GM10248 (cell line): ENCODE data around the gene PDE4B.

Experiments used
- CTCF ChIA-PET: fragments of 300-600 bp; sonication (Branson Sonifier 250); formaldehyde crosslinking; extraction: SDS; loops from one replicate; lab custom pipeline; 2021; ENCODE audit warnings: antibody characterized with exemption; lab: Yijun Ruan, JAX
- POLR2A ChIA-PET: fragments of 350-650 bp; sonication (Branson Sonifier 250); formaldehyde crosslinking; extraction: SDS; loops from one replicate; lab custom pipeline; 2020; ENCODE audit warnings: antibody characterized with exemption; lab: Yijun Ruan, JAX
- DNase-seq: peaks from one replicate; pipeline ENCODE4 v3.0.0; 2012; ENCODE audit errors: extremely low spot score
- TF ChIP-seq, protein P1 (sequence below): IDR thresholded peaks from 2 replicates; pipeline ENCODE4 v1.5.1; 2012; ENCODE audit warnings: mild to moderate bottlenecking, low read depth; ENCODE audit errors: extremely low read depth, missing control alignments, control extremely low read depth

PDE4B gene

DNA sequence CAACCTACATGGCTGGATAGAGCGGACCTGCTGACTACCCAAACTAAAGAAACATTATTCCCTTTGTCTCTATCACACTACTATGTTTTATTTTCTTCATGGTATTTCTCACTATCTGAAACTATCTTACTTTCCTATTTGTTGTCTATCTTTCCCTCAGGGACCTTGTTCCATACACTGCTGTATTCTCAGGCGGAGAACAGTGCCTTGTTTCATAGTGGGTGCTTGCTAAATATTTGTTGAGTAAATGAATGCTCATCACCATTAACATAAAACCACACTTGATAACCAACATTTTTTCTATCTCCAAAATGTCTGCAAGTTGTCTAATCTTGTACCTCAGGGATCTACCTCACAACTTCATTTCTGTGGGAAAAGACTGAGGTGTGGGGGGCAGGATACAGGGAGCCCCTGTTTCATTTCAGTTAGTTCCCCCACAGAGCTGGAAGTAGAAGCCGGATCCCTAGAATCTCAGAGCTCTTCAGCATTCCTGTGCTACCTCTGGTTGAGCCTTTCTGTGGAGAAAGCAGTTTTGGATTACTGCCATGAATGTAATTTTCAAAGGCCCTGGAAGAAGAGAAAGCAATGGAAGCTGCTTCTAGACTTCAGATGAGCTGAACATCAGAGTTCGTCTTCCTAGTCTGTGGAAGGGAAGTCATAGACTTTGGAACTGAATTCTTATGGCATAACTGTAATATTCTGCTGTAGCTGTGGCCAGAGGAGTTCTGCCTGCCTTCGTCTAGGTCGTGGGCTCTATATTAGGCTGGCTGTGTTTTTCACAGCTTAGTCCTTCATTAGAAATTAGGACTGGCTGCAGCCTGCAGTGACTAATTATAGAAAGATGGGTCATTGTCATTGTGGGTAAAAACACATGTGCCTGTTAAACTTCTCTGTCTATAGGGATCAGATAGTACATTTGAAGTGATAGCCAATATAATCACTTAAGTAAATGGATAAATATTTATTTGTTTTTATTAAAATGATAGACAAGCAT lies 448.1 kb downstream of the PDE4B start:
- ChIA-PET CTCF (interaction anchor here (1.4 to 24.7 kb wide), 11 partner anchors 9 to 284 kb away, joined by 3 to 516 read pairs (median 24); no protein-coding TSS in a partner anchor), POLR2A (no interaction called here)
- no peak for DNase-seq
- TF ChIP-seq, protein P1, sequence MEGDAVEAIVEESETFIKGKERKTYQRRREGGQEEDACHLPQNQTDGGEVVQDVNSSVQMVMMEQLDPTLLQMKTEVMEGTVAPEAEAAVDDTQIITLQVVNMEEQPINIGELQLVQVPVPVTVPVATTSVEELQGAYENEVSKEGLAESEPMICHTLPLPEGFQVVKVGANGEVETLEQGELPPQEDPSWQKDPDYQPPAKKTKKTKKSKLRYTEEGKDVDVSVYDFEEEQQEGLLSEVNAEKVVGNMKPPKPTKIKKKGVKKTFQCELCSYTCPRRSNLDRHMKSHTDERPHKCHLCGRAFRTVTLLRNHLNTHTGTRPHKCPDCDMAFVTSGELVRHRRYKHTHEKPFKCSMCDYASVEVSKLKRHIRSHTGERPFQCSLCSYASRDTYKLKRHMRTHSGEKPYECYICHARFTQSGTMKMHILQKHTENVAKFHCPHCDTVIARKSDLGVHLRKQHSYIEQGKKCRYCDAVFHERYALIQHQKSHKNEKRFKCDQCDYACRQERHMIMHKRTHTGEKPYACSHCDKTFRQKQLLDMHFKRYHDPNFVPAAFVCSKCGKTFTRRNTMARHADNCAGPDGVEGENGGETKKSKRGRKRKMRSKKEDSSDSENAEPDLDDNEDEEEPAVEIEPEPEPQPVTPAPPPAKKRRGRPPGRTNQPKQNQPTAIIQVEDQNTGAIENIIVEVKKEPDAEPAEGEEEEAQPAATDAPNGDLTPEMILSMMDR: no peak

DNA sequence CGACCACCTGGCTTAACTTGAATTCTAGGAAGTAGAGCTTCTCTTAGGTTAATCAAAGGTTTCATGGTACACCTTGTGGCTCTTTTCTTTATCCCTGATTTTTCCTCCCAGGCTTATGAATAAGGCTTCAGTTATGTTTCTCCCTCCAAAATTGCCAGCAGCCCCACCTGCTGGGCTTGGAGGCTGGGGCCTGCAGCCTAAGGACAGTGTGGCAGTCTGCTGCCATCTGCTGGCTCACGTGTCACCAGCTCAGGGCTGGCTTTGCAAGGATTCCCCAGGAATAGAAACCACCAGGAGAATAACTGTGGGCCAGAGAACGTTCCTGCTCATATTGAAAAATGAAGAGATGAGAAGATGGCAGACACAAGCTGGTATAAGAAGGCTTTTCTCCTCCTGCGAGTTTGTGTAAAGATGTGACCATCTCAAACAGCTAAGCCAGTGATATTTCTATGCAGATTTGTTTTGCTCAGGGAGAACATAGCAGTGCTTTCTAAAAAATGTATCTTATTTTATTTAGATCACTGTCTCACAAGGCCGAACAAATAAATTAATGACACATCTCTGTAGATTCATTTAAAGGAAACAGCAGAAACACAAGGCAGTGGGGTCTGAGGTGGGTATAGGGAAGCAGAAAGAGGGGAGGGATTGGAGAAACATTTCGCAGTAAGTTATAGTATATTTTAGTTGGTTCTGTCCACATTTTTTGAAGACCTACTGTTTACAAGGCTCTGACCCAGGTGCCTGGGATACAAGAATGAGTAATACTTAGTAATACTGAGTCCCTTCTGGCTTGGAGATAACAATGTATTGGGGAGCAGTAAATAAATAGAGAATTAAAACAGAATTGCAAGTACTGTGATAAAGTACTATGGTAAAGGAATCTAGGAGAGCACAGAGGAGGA lies 450.2 kb downstream of the PDE4B start:
- TF ChIP-seq, protein P1: peak; percentile 100
- DNase-seq: peak; percentile 64
- POLR2A ChIA-PET: no interaction called here
- CTCF ChIA-PET: interaction anchor here (0.6 to 24.7 kb wide), 67 partner anchors 7 to 1091 kb away, joined by 3 to 516 read pairs (median 4); no protein-coding TSS in a partner anchor

DNA sequence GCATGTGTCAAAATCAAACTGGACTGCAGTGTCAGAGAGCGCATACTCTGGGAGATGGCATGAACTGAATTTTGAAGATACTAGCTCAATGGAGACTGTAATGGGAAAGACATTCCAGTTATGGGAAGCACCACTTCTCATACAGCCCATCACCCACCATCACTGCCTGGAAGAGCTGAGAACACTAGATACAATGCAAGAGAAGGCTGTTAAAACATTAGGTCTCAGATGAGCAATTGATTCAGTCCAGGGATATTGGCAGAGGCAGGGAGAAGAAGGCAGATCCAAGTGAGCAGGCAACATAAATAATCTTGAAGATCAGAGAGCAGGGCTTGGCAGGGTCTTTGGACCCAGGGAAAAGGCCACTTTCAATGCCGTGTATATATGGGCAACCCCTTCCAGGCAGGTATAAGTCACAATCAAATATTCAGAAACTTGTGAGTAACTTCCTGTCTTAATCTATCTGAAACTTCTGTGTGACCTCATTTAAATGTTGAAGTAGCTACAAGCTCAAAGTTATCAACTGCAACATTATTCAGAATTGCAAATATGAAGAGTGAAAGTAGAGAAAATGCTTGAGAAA lies 450.9 kb downstream of the PDE4B start:
- TF ChIP-seq, protein P1: no peak
- ChIA-PET POLR2A (interaction anchor here (0.6 kb wide), 1 partner anchor 157 kb away, joined by 3 read pairs; no protein-coding TSS in a partner anchor), CTCF (interaction anchor here (0.7 to 24.7 kb wide), 36 partner anchors 9 to 1090 kb away, joined by 3 to 516 read pairs (median 6); no protein-coding TSS in a partner anchor)
- no peak for DNase-seq

DNA sequence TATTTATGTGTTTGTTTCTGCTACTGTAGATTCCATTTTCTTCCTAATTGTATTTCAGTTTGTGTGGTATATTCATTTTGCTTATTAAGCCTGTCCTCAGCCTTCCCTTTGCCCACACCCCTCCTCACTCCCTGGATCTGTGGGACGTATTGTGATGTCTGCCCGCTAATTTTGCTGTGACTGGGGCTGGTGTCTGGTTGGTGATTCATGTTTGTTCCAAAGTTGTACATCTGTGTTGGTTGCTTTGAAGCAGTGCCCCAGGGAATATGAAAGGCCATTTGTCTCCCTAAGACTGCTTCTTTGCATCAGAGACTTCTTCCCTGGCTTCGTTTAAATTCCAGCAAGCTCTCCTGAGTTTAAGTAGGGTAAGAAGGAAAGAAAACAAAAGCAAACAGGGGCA lies 451.7 kb downstream of the PDE4B start:
- POLR2A ChIA-PET: interaction anchor here (0.6 kb wide), 1 partner anchor 156 kb away, joined by 3 read pairs; no protein-coding TSS in a partner anchor
- CTCF ChIA-PET: interaction anchor here (0.9 to 24.7 kb wide), 15 partner anchors 8 to 527 kb away, joined by 3 to 516 read pairs (median 11); no protein-coding TSS in a partner anchor
- DNase-seq: no peak

DNA sequence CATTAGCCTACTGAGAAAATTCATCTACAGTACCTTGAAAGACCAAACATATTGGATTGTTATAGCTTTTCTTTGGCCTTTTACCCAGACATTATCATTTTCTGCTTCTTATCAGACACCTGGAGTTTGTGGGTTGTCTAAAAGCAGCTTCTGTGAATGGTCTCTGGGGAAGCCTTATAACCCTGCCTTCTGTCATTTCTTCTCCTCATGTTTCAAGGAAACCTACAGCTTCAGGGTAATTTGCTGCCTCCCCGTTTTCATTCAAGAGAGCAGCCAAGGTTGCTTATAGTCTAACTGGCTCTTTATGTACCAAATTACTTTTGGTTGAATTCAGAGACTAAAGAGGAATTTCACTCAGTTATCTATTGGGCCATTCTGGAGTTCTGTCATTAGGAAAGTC lies 453.0 kb downstream of the PDE4B start:
- CTCF ChIA-PET: interaction anchor here (2.6 to 24.7 kb wide), 4 partner anchors 203 to 288 kb away, joined by 13 to 516 read pairs (median 86); no protein-coding TSS in a partner anchor
- DNase-seq: no peak
- TF ChIP-seq, protein P1: no peak
- POLR2A ChIA-PET: no interaction called here

More for the DNA sequence above, 451.7 kb downstream of the PDE4B start:
- TF ChIP-seq, protein P1: no peak
